SK-N-SH (cell line): Measurements from ENCODE around the gene BAIAP2L2. TPM values are rescaled to one million over a fixed set of nuclear protein-coding genes. Genes with fewer than 3 reads are reported as not detected.

Source experiments
- CTCF ChIA-PET: fragments of 300-600, 350-600 bp; formaldehyde crosslinking; extraction: SDS; loops from one replicate; lab custom pipeline; 2021; lab: Yijun Ruan, JAX
- POLR2A ChIA-PET: fragments of 350-600 bp; sonication (Branson Sonifier 250); formaldehyde crosslinking; extraction: SDS; loops from one replicate; lab custom pipeline; 2020; ENCODE audit warnings: antibody characterized with exemption, inconsistent platforms; lab: Yijun Ruan, JAX
- DNase-seq: peaks from one replicate; pipeline ENCODE4 v3.0.0; 2012
- H2AFZ ChIP-seq: fragments of 200-600 bp; sonication (generic); 2 replicates; pipeline ENCODE4 v1.8.1; 2016; ENCODE audit warnings: antibody characterized with exemption, mild to moderate bottlenecking, low read depth
- H3F3A ChIP-seq: fragments of 200-600 bp; sonication (generic); replicated peaks from 2 replicates; pipeline ENCODE3; 2016; ENCODE audit warnings: antibody characterized with exemption, mild to moderate bottlenecking; ENCODE audit not compliant: insufficient read depth
- H3K27ac ChIP-seq, 2 experiments: fragments of 200-500 bp in 1 of 2; fragments of 200-600 bp in 1 of 2; sonication (Bioruptor generic) in 1 of 2; sonication (generic), shearing (Covaris generic) in 1 of 2; 2 replicates each; pipeline versions ENCODE4 v1.5.1 to v1.6.1; 2014 to 2016; ENCODE audit warnings: low read depth in 2 of 2, inconsistent platforms in 1 of 2, low read length in 1 of 2, mild to moderate bottlenecking in 1 of 2, mixed read lengths in 1 of 2
- H3K27me3 ChIP-seq: fragments of 200-600 bp; sonication (generic), shearing (Covaris generic); 2 replicates; pipeline ENCODE4 v1.6.1; 2016; ENCODE audit warnings: mixed run types; ENCODE audit not compliant: insufficient read depth
- H3K36me3 ChIP-seq, 2 experiments: fragments of 200-500 bp in 1 of 2; fragments of 200-600 bp in 1 of 2; sonication (Bioruptor generic) in 1 of 2; sonication (generic) in 1 of 2; replicated peaks in 1 of 2; 2 replicates each; pipeline versions ENCODE3 to v1.5.1; 2014 to 2016; ENCODE audit warnings: low read length in 1 of 2, mild to moderate bottlenecking in 1 of 2; ENCODE audit not compliant: insufficient read depth in 2 of 2, control insufficient read depth in 1 of 2
- H3K4me1 ChIP-seq, 2 experiments: fragments of 200-500 bp in 1 of 2; fragments of 200-600 bp in 1 of 2; sonication (Bioruptor generic) in 1 of 2; sonication (generic), shearing (Covaris generic) in 1 of 2; 2 replicates each; pipeline versions ENCODE4 v1.5.1 to v1.6.1; 2014 to 2016; ENCODE audit warnings: low read depth in 1 of 2, low read length in 1 of 2, mixed run types in 1 of 2; ENCODE audit not compliant: insufficient read depth in 2 of 2, control insufficient read depth in 1 of 2
- H3K4me2 ChIP-seq: fragments of 200-600 bp; sonication (generic), shearing (Covaris generic); 2 replicates; pipeline ENCODE4 v1.6.1; 2017; ENCODE audit warnings: mixed run types
- H3K4me3 ChIP-seq, 2 experiments: fragments of 200-500 bp in 1 of 2; fragments of 200-600 bp in 1 of 2; sonication (Bioruptor generic) in 1 of 2; sonication (generic), shearing (Covaris generic) in 1 of 2; 2 replicates each; pipeline versions ENCODE4 v1.5.1 to v1.8.1; 2014 to 2016; ENCODE audit warnings: low read depth in 2 of 2, inconsistent platforms in 1 of 2, low read length in 1 of 2, mild to moderate bottlenecking in 1 of 2, mixed read lengths in 1 of 2, moderate library complexity in 1 of 2
- H3K79me2 ChIP-seq: fragments of 200-600 bp; sonication (generic); 2 replicates; pipeline ENCODE4 v1.8.1; 2017; ENCODE audit warnings: mild to moderate bottlenecking; ENCODE audit not compliant: insufficient read depth
- H3K9ac ChIP-seq: fragments of 200-600 bp; sonication (generic); 2 replicates; pipeline ENCODE4 v1.6.1; 2017; ENCODE audit warnings: mixed run types
- H3K9me2 ChIP-seq: fragments of 200-600 bp; sonication (generic); 2 replicates; pipeline ENCODE4 v1.6.1; 2017; ENCODE audit warnings: mixed run types
- H3K9me3 ChIP-seq: fragments of 200-600 bp; sonication (generic); 2 replicates; pipeline ENCODE4 v1.6.1; 2017; ENCODE audit warnings: mixed run types, mild to moderate bottlenecking, moderate library complexity
- H4K20me1 ChIP-seq: fragments of 200-600 bp; sonication (generic); 2 replicates; pipeline ENCODE4 v1.6.1; 2017; ENCODE audit warnings: mild to moderate bottlenecking, mixed run types; ENCODE audit not compliant: insufficient read depth
- CHD2 ChIP-seq: fragments of 150-350 bp; IDR thresholded peaks from 2 replicates; pipeline ENCODE4 v1.6.1; 2018; ENCODE audit warnings: low read length; ENCODE audit not compliant: partially characterized antibody
- ELF1 ChIP-seq: IDR thresholded peaks from 2 replicates; pipeline ENCODE4 v1.4.0; 2012
- FOSL2 ChIP-seq: IDR thresholded peaks from 2 replicates; pipeline ENCODE4 v1.4.0; 2012; ENCODE audit warnings: low read depth, mild to moderate bottlenecking, moderate library complexity, borderline replicate concordance
- FOXJ3 ChIP-seq: sonication (generic); formaldehyde crosslinking; IDR thresholded peaks from 2 replicates; pipeline ENCODE4 v1.5.1; 2020; ENCODE audit warnings: mild to moderate bottlenecking, missing genetic modification reagents
- GABPA ChIP-seq: IDR thresholded peaks from 2 replicates; pipeline ENCODE4 v1.4.0; 2012; ENCODE audit warnings: low read depth, mild to moderate bottlenecking
- NFIC ChIP-seq: IDR thresholded peaks from 2 replicates; pipeline ENCODE4 v1.4.0; 2012; ENCODE audit warnings: borderline replicate concordance
- POLR2AphosphoS5 ChIP-seq: IDR thresholded peaks from 2 replicates; pipeline ENCODE4 v1.6.1; 2012; ENCODE audit warnings: low read depth, low read length
- REST ChIP-seq: IDR thresholded peaks from 2 replicates; pipeline ENCODE4 v1.6.1; 2012; ENCODE audit warnings: mild to moderate bottlenecking, low read depth, low read length, moderate library complexity
- RFX5 ChIP-seq: IDR thresholded peaks from 2 replicates; pipeline ENCODE4 v1.6.1; 2012; ENCODE audit warnings: mild to moderate bottlenecking, improper control_type of control experiment, low read length
- RXRA ChIP-seq: IDR thresholded peaks from 2 replicates; pipeline ENCODE4 v1.4.0; 2012; ENCODE audit warnings: low read depth, mild to moderate bottlenecking, borderline replicate concordance
- SIN3A ChIP-seq: IDR thresholded peaks from 2 replicates; pipeline ENCODE4 v1.6.1; 2012; ENCODE audit warnings: low read depth, mild to moderate bottlenecking, low read length, moderate library complexity, borderline replicate concordance
- SMC3 ChIP-seq: IDR thresholded peaks from 2 replicates; pipeline ENCODE4 v1.6.1; 2012; ENCODE audit warnings: low read depth, low read length, improper control_type of control experiment
- TCF12 ChIP-seq: IDR thresholded peaks from 2 replicates; pipeline ENCODE4 v1.4.0; 2012
- TEAD4 ChIP-seq: IDR thresholded peaks from 2 replicates; pipeline ENCODE4 v1.4.0; 2012; ENCODE audit warnings: mild to moderate bottlenecking, borderline replicate concordance; ENCODE audit not compliant: insufficient read depth
- USF1 ChIP-seq: IDR thresholded peaks from 2 replicates; pipeline ENCODE4 v1.4.0; 2012; ENCODE audit warnings: low read depth, borderline replicate concordance
- WGBS: methylation state at CpG from one replicate; pipeline ENCODE4 v1.1.6; 2017; ENCODE audit warnings: low lambda C conversion rate; 5-methylcytosine and 5-hydroxymethylcytosine counted together
- polyA plus RNA-seq, 3 experiments: library from polyadenylated mRNA; depleted of rRNA; stranded (reverse); fragments of >200 nt; gene quantifications; 2 replicates each; pipeline ENCODE4 v1.2.3, GENCODE V29; 2012

The BAIAP2L2 gene
- polyA plus RNA-seq, 1 of the 3 experiments (the other 2 are of a cell fraction) = 0.16 TPM

DNA sequence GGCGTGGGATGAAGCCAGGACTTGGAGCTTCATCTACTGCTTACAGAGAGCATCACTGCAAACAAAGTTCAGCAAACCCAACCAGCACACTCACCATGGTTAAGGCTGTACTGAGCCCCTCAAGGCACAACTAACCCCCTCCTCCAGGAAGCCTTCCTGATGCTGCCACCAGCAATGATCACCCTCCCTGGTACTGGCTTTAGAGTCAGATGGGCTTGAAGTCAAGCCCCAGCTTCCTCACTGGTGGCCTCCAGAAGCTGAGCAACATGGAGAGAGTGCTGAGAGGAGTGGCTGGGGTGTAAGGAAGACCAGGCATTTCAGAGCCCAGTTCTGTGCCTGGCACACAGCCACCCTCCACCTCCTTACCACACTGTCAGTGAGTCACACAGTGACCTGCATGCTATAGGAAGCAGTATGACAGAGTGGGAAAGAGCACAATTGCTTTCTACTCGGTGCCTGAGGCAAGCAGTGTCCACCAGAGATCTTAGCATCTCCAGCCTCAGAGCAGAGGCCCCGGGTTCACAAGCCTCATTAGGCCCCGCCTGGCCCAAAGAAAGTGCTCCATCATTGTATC, 24.7 kb upstream of the BAIAP2L2 start:
- DNase-seq = no peak
- Histone ChIP-seq H3K9me3 (no peaks in the 10 kb centered on the region), H3K36me3 (no peaks in the 10 kb centered on the region), H2AFZ (0 out of 2 replicates have a peak overlapping the region, but pooled peaks have one; percentile 68), H3K27me3 (no peaks in the 10 kb centered on the region), H3K4me2 (no peak overlapping the region), H3F3A (no peaks in the 10 kb centered on the region), H3K27ac (no peak overlapping the region), H3K9ac (no peak overlapping the region), H3K4me3 (no peak overlapping the region), H4K20me1 (no peaks in the 10 kb centered on the region), H3K4me1 (no peaks in the 10 kb centered on the region), H3K79me2 (no peaks in the 10 kb centered on the region), H3K9me2 (no peaks in the 10 kb centered on the region)
- POLR2A ChIA-PET = no interaction called here
- CTCF ChIA-PET = no interaction called here
- TF ChIP-seq POLR2AphosphoS5 (no peak), ELF1 (no peak), RFX5 (no peak), RXRA (no peak), NFIC (peak; percentile 18; the same call in 1 of the 2 replicates), CHD2 (no peak), FOSL2 (peak; percentile 13; the same call in 1 of the 2 replicates), REST (no peak), FOXJ3 (no peak), SIN3A (no peak), TCF12 (no peak), USF1 (no peak), GABPA (no peak), SMC3 (no peak)
- WGBS = 100% methylated on average over 1 of the region's 4 CpGs

- ChIA-PET CTCF (interaction anchor here (1.3 kb wide), 1 partner anchor 18 kb away, joined by 4 read pairs; no protein-coding TSS in a partner anchor), POLR2A (no interaction called here)
- Histone ChIP-seq H3K27ac (no peak overlapping the region), H3K36me3 (no peaks in the 10 kb centered on the region), H3K79me2 (no peaks in the 10 kb centered on the region), H3F3A (no peaks in the 10 kb centered on the region), H3K4me3 (no peak overlapping the region), H3K27me3 (no peaks in the 10 kb centered on the region), H3K4me1 (no peaks in the 10 kb centered on the region), H3K9me3 (no peaks in the 10 kb centered on the region), H3K9ac (no peak overlapping the region), H4K20me1 (no peaks in the 10 kb centered on the region), H3K4me2 (no peak overlapping the region), H3K9me2 (no peaks in the 10 kb centered on the region), H2AFZ (no peak overlapping the region)
- no CpG with 5 or more reads among the region's 4 CpGs for whole genome bisulfite sequencing
- TF ChIP-seq TEAD4 = no peak
- DNase-seq = no peak
Measured at GRCh38 chr22:38133331-38133730, 22.8 kb upstream of the BAIAP2L2 start.
